WTC11 (cell line): Measurements from ENCODE around the gene ZNHIT2. TPM values are rescaled to one million over a fixed set of nuclear protein-coding genes. Genes with fewer than 3 reads are reported as not detected.
A peak's percentile ranks its signal among the peaks of the same experiment; 100 is the strongest.
"Not testable (repeated sequence)": the region's sequence is repeated elsewhere in the genome, so short reads cannot be mapped to it uniquely, and the experiment has no call there.

Experiments used
- ATAC-seq: fragments of 200-7000 bp; cut with Tn5 transposase; 2 replicates; pipeline ENCODE4 v1.10.0; 2021; ENCODE audit warnings: mild to moderate bottlenecking, moderate library complexity
- CTCF ChIA-PET: fragments of 300-600 bp; sonication (Branson Sonifier 250); formaldehyde crosslinking; loops from one replicate; lab custom pipeline; 2021; ENCODE audit warnings: antibody characterized with exemption; lab: Charles Lee
- POLR2A ChIA-PET: fragments of 350-600 bp; sonication (Branson Sonifier 250); formaldehyde crosslinking; loops from one replicate; lab custom pipeline; 2021; ENCODE audit warnings: antibody characterized with exemption; lab: Charles Lee
- DNase-seq: peaks from one replicate; pipeline ENCODE4 v3.0.0; 2021; ENCODE audit warnings: low spot score
- H3K27ac Mint-ChIP-seq: 2 replicates; pipeline ENCODE4 v1.8.0; 2021; ENCODE audit warnings: mixed read lengths
- H3K27me3 Mint-ChIP-seq: 2 replicates; pipeline ENCODE4 v1.8.0; 2021; ENCODE audit warnings: low read depth, mild to moderate bottlenecking, moderate library complexity, mixed read lengths
- H3K36me3 Mint-ChIP-seq: 2 replicates; pipeline ENCODE4 v1.8.0; 2021; ENCODE audit warnings: mixed read lengths
- H3K4me1 Mint-ChIP-seq: 2 replicates; pipeline ENCODE4 v1.8.0; 2022; ENCODE audit warnings: mixed read lengths
- H3K4me3 Mint-ChIP-seq: 2 replicates; pipeline ENCODE4 v1.8.0; 2021; ENCODE audit warnings: mild to moderate bottlenecking, moderate library complexity, mixed read lengths
- H3K9me3 Mint-ChIP-seq: 2 replicates; pipeline ENCODE4 v1.8.0; 2021; ENCODE audit warnings: mixed read lengths
- ATF2 ChIP-seq: sonication (generic); formaldehyde crosslinking; IDR thresholded peaks from 2 replicates; pipeline ENCODE4 v1.8.1; 2022; ENCODE audit warnings: low read depth, missing genetic modification reagents, borderline replicate concordance
- ATF3 ChIP-seq: sonication (generic); formaldehyde crosslinking; conservative IDR thresholded peaks from 2 replicates; pipeline ENCODE4 v1.8.1; 2022; ENCODE audit warnings: mild to moderate bottlenecking, missing genetic modification reagents
- ATF6 ChIP-seq: sonication (generic); formaldehyde crosslinking; IDR thresholded peaks from 2 replicates; pipeline ENCODE4 v1.8.1; 2023; ENCODE audit warnings: mild to moderate bottlenecking, missing genetic modification reagents
- CDX4 ChIP-seq: fragments of 250-450 bp; sonication (Bioruptor Pico); IDR thresholded peaks from 2 replicates; pipeline ENCODE4 v1.9.0; 2021; ENCODE audit warnings: moderate library complexity, mild to moderate bottlenecking, inconsistent platforms, borderline replicate concordance
- CREB1 ChIP-seq: sonication (generic); formaldehyde crosslinking; IDR thresholded peaks from 2 replicates; pipeline ENCODE4 v1.8.0; 2023; ENCODE audit warnings: mild to moderate bottlenecking, missing genetic modification reagents
- CREM ChIP-seq: sonication (generic); formaldehyde crosslinking; IDR thresholded peaks from 2 replicates; pipeline ENCODE4 v1.8.1; 2022; ENCODE audit warnings: mild to moderate bottlenecking, missing genetic modification reagents, moderate library complexity
- CTCF ChIP-seq: fragments of 200-600 bp; IDR thresholded peaks from 2 replicates; pipeline ENCODE4 v1.8.0; 2022; ENCODE audit warnings: antibody characterized with exemption
- HMGA2 ChIP-seq: fragments of 250-450 bp; sonication (Bioruptor Pico); IDR thresholded peaks from 2 replicates; pipeline ENCODE4 v1.4.0; 2021; ENCODE audit warnings: mild to moderate bottlenecking, moderate library complexity
- HMGXB4 ChIP-seq: sonication (generic); formaldehyde crosslinking; IDR thresholded peaks from 2 replicates; pipeline ENCODE4 v1.8.1; 2023; ENCODE audit warnings: mild to moderate bottlenecking, moderate library complexity, missing genetic modification reagents
- JUN ChIP-seq: sonication (generic); formaldehyde crosslinking; IDR thresholded peaks from 2 replicates; pipeline ENCODE4 v1.8.0; 2023; ENCODE audit warnings: mild to moderate bottlenecking, missing genetic modification reagents
- MXD4 ChIP-seq: fragments of 250-450 bp; sonication (Bioruptor Pico); IDR thresholded peaks from 2 replicates; pipeline ENCODE4 v1.8.0; 2021; ENCODE audit warnings: mild to moderate bottlenecking, moderate library complexity, borderline replicate concordance
- OVOL2 ChIP-seq: fragments of 250-450 bp; sonication (Bioruptor Pico); IDR thresholded peaks from 2 replicates; pipeline ENCODE4 v1.9.0; 2021; ENCODE audit warnings: mild to moderate bottlenecking, borderline replicate concordance
- PRDM15 ChIP-seq: sonication (generic); formaldehyde crosslinking; IDR thresholded peaks from 2 replicates; pipeline ENCODE4 v1.8.0; 2022; ENCODE audit warnings: missing genetic modification reagents
- RELA ChIP-seq: sonication (generic); formaldehyde crosslinking; IDR thresholded peaks from 2 replicates; pipeline ENCODE4 v1.8.1; 2022; ENCODE audit warnings: missing genetic modification reagents, mild to moderate bottlenecking, borderline replicate concordance
- SOX15 ChIP-seq: fragments of 250-450 bp; sonication (Bioruptor Pico); IDR thresholded peaks from 2 replicates; pipeline ENCODE4 v1.9.0; 2021; ENCODE audit warnings: mild to moderate bottlenecking
- TEAD1 ChIP-seq: sonication (generic); formaldehyde crosslinking; IDR thresholded peaks from 2 replicates; pipeline ENCODE4 v1.8.0; 2022; ENCODE audit warnings: mild to moderate bottlenecking, missing genetic modification reagents
- ZBTB21 ChIP-seq: sonication (generic); formaldehyde crosslinking; IDR thresholded peaks from 2 replicates; pipeline ENCODE4 v1.8.1; 2023; ENCODE audit warnings: mild to moderate bottlenecking, missing genetic modification reagents, borderline replicate concordance
- total RNA-seq: library from RNA; stranded (reverse); gene quantifications from 3 replicates; pipeline ENCODE4 v1.2.3, GENCODE V29; 2021

Gene ZNHIT2
- total RNA-seq, 1 experiment from 2014 or later, result 16.7 TPM

GRCh38 chr11:65150509-65151299, 33.2 kb upstream of the ZNHIT2 start:
- no peaks in the 10 kb centered on the region for H3K36me3 Mint-ChIP-seq
- no peak for DNase-seq
- peaks cover 37% of the 10 kb centered on the region for H3K27me3 Mint-ChIP-seq
- H3K27ac Mint-ChIP-seq, result no peak overlapping the region; the same call in 1 of the 2 replicates
- POLR2A ChIA-PET, result interaction anchor here (0.7 kb wide), 2 partner anchors 72 to 324 kb away, joined by 3 read pairs; no protein-coding TSS in a partner anchor
- no peak for TF ChIP-seq SOX15 (CRISPR knock-in tag)
- TF ChIP-seq ATF3 (CRISPR knock-in tag), result no peak
- no peak for TF ChIP-seq CTCF
- TF ChIP-seq CREB1, result no peak
- TF ChIP-seq OVOL2 (CRISPR knock-in tag), result no peak
- no peak for TF ChIP-seq HMGXB4 (CRISPR knock-in tag)
- no peak overlapping the region for H3K4me3 Mint-ChIP-seq
- H3K4me1 Mint-ChIP-seq, result no peaks in the 10 kb centered on the region
- H3K9me3 Mint-ChIP-seq, result peaks cover 16% of the 10 kb centered on the region
- peak; percentile 67 for ATAC-seq
- CTCF ChIA-PET, result no interaction called here

- ATAC-seq, H3K4me3 Mint-ChIP-seq, H3K4me1 Mint-ChIP-seq, H3K27ac Mint-ChIP-seq, DNase-seq, H3K36me3 Mint-ChIP-seq, CTCF ChIA-PET: not testable (repeated sequence)
- H3K9me3 Mint-ChIP-seq, result peaks cover 16% of the 10 kb centered on the region
- POLR2A ChIA-PET, result interaction anchor here (0.7 kb wide), 2 partner anchors 73 to 324 kb away, joined by 3 read pairs; no protein-coding TSS in a partner anchor
- H3K27me3 Mint-ChIP-seq, result peaks cover 37% of the 10 kb centered on the region
These were observed 32.6 kb upstream of the ZNHIT2 start for GRCh38 chr11:65150131-65150508.

GRCh38 chr11:65148657-65149056, 31.2 kb upstream of the ZNHIT2 start:
- POLR2A ChIA-PET, result no interaction called here
- Mint-ChIP-seq H3K27ac (no peak overlapping the region), H3K4me1 (no peaks in the 10 kb centered on the region), H3K27me3 (peaks cover 41% of the 10 kb centered on the region), H3K9me3 (peaks cover 16% of the 10 kb centered on the region), H3K36me3 (no peaks in the 10 kb centered on the region), H3K4me3 (no peak overlapping the region)
- CTCF ChIA-PET, result interaction anchor here (0.6 to 3.2 kb wide), 4 partner anchors 13 to 422 kb away, joined by 3 to 12 read pairs (median 4); no protein-coding TSS in a partner anchor
- ATAC-seq, result no peak
- no peak for DNase-seq
- TF ChIP-seq RELA (CRISPR knock-in tag), result no peak
- TF ChIP-seq CREM (CRISPR knock-in tag), result no peak
- no peak for TF ChIP-seq MXD4 (CRISPR knock-in tag)
- TF ChIP-seq SOX15 (CRISPR knock-in tag), result no peak
- TF ChIP-seq ZBTB21, result no peak
- TF ChIP-seq CDX4 (CRISPR knock-in tag), result no peak
- no peak for TF ChIP-seq ATF6 (CRISPR knock-in tag)
- no peak for TF ChIP-seq JUN (CRISPR knock-in tag)
- no peak for TF ChIP-seq TEAD1 (CRISPR knock-in tag)
- TF ChIP-seq OVOL2 (CRISPR knock-in tag), result no peak
- no peak for TF ChIP-seq ATF2
- TF ChIP-seq PRDM15, result no peak
- TF ChIP-seq HMGA2 (CRISPR knock-in tag), result no peak
